OCI-LY3 (cell line): ENCODE measurements around the gene EPS8.

ENCODE experiments used
- H2AFZ ChIP-seq: fragments of 200-600, 300-600 bp; shearing (Covaris generic); 2 replicates; pipeline ENCODE4 v1.6.0; 2014; ENCODE audit warnings: antibody characterized with exemption, low read depth, low read length
- H3K27ac ChIP-seq: fragments of 200-600, 300-600 bp; sonication (generic); 2 replicates; pipeline ENCODE4 v1.5.1; 2014; ENCODE audit warnings: mild to moderate bottlenecking, low read length, moderate library complexity, mixed read lengths
- H3K27me3 ChIP-seq: fragments of 200-600, 300-600 bp; sonication (generic); 2 replicates; pipeline ENCODE4 v1.6.1; 2014; ENCODE audit warnings: low read depth, low read length, mixed read lengths
- H3K36me3 ChIP-seq: fragments of 200-600, 300-600 bp; sonication (generic); replicated peaks from 2 replicates; pipeline ENCODE3; 2014; ENCODE audit warnings: low read depth, low read length, mixed read lengths
- H3K4me1 ChIP-seq: fragments of 300-600, 200-600 bp; sonication (generic); 2 replicates; pipeline ENCODE4 v1.6.1; 2014; ENCODE audit warnings: low read length, mixed read lengths
- H3K4me2 ChIP-seq: fragments of 200-600, 300-600 bp; sonication (generic); 2 replicates; pipeline ENCODE4 v1.6.1; 2014; ENCODE audit warnings: low read length, mixed read lengths
- H3K4me3 ChIP-seq: fragments of 300-600, 200-600 bp; sonication (generic); 2 replicates; pipeline ENCODE4 v1.5.1; 2014; ENCODE audit warnings: antibody characterized with exemption, mild to moderate bottlenecking, low read length, moderate library complexity
- H3K79me2 ChIP-seq: fragments of 300-600, 200-600 bp; shearing (Covaris generic); 2 replicates; pipeline ENCODE4 v1.6.1; 2014; ENCODE audit warnings: mild to moderate bottlenecking, low read length, mixed read lengths
- H3K9ac ChIP-seq: fragments of 300-600, 200-600 bp; shearing (Covaris generic); 2 replicates; pipeline ENCODE4 v1.6.0; 2014; ENCODE audit warnings: mild to moderate bottlenecking, low read length, moderate library complexity
- H3K9me3 ChIP-seq: fragments of 200-600, 300-600 bp; shearing (Covaris generic); 2 replicates; pipeline ENCODE4 v1.6.1; 2014; ENCODE audit warnings: low read length, mixed read lengths; ENCODE audit not compliant: insufficient read depth
- H4K20me1 ChIP-seq: fragments of 200-600, 300-600 bp; sonication (generic); 2 replicates; pipeline ENCODE4 v1.6.1; 2016; ENCODE audit warnings: low read length, mixed read lengths; ENCODE audit not compliant: insufficient read depth
- EZH2phosphoT487 ChIP-seq: fragments of 200-600 bp; shearing (Covaris generic); IDR thresholded peaks from 2 replicates; pipeline ENCODE4 v1.6.1; 2018; ENCODE audit warnings: antibody characterized with exemption, mixed run types, low read depth
- TF ChIP-seq, protein P1 (sequence below): fragments of 200-600, 300-600 bp; sonication (generic); IDR thresholded peaks from 2 replicates; pipeline ENCODE4 v1.5.1; 2014; ENCODE audit warnings: antibody characterized with exemption, low read length, low read depth

The EPS8 gene

DNA sequence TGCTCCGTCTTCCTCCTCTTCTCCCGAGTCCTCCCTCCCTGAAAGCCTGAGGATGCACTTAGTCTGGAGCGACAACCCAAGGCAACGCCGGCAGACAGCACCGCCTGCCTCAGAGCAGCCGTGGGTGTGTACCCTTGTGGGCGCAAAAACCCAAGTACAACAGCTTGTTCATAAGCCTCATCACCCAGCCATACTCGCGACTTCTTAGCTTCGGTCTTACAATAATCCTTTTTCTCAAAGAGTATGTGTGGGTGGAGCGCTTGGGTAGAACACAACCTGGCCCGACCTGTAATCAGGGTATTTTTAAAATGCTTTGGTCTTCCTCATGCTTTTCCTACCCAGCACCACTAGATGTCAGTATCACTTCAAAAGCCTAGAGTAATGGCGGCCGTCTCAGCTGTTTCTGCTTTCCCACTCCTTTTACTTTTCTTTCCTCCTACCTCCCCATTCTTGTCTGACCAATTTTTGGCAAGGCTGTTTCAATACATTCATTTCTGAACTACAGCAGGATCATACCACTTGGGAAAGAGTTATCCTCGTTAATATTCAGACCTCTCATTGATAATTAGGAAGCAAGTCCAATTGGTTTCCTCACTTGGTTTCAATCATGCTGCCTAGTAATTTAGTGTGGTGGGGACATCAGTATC lies 198.9 kb downstream of the EPS8 start:
- Histone ChIP-seq H3K9ac (peak overlapping the region; percentile 44; the same call in 1 of the 2 replicates), H3K36me3 (peaks cover 34% of the 10 kb centered on the region), H3K4me2 (peak overlapping the region; percentile 79), H3K27ac (no peak overlapping the region), H3K79me2 (no peaks in the 10 kb centered on the region), H3K4me1 (peaks cover 8% of the 10 kb centered on the region), H3K9me3 (no peaks in the 10 kb centered on the region), H3K27me3 (no peaks in the 10 kb centered on the region), H3K4me3 (peak overlapping the region; percentile 71), H4K20me1 (no peaks in the 10 kb centered on the region), H2AFZ (peak overlapping the region; percentile 89)
- TF ChIP-seq, protein P1, sequence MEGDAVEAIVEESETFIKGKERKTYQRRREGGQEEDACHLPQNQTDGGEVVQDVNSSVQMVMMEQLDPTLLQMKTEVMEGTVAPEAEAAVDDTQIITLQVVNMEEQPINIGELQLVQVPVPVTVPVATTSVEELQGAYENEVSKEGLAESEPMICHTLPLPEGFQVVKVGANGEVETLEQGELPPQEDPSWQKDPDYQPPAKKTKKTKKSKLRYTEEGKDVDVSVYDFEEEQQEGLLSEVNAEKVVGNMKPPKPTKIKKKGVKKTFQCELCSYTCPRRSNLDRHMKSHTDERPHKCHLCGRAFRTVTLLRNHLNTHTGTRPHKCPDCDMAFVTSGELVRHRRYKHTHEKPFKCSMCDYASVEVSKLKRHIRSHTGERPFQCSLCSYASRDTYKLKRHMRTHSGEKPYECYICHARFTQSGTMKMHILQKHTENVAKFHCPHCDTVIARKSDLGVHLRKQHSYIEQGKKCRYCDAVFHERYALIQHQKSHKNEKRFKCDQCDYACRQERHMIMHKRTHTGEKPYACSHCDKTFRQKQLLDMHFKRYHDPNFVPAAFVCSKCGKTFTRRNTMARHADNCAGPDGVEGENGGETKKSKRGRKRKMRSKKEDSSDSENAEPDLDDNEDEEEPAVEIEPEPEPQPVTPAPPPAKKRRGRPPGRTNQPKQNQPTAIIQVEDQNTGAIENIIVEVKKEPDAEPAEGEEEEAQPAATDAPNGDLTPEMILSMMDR = peak; percentile 84
- no peak for TF ChIP-seq EZH2phosphoT487

DNA sequence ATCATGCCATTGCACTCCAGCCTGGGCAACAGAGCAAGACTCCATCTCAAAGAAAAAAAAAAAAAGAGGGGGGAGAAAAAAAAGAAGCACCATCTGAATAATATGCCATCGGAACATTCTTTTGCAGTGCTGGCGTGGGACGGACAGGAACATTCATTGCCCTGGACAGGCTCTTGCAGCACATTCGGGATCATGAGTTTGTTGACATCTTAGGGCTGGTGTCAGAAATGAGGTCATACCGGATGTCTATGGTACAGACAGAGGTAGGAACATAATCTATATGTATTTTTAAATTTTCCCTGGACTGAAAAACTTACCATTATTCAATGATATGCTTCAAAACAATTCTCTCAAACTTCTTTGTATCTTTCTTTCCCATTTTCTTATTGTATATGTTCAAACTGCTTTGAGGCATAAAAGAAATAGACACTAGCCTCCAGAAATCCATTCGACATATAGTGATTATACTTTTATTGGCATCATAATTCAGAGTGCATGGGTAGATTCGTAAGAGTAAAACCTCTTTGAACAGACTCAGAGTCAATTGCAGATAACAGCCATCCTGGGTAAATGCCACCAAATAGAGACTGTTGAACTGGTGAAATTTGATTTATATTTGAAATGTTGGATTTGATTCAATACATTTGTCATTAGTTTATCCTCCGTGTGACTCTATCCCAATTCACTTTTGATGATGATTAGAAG lies 199.7 kb downstream of the EPS8 start:
- Histone ChIP-seq H3K9me3 (no peaks in the 10 kb centered on the region), H3K27ac (no peak overlapping the region), H2AFZ (no peak overlapping the region), H3K9ac (no peak overlapping the region), H3K79me2 (no peaks in the 10 kb centered on the region), H3K4me3 (peak overlapping the region; percentile 71; the same call in 1 of the 2 replicates), H3K36me3 (peaks cover 35% of the 10 kb centered on the region), H4K20me1 (no peaks in the 10 kb centered on the region), H3K4me2 (peak overlapping the region; percentile 79), H3K27me3 (no peaks in the 10 kb centered on the region), H3K4me1 (peaks cover 8% of the 10 kb centered on the region)
- TF ChIP-seq EZH2phosphoT487 = no peak
- TF ChIP-seq, protein P1 = no peak

DNA sequence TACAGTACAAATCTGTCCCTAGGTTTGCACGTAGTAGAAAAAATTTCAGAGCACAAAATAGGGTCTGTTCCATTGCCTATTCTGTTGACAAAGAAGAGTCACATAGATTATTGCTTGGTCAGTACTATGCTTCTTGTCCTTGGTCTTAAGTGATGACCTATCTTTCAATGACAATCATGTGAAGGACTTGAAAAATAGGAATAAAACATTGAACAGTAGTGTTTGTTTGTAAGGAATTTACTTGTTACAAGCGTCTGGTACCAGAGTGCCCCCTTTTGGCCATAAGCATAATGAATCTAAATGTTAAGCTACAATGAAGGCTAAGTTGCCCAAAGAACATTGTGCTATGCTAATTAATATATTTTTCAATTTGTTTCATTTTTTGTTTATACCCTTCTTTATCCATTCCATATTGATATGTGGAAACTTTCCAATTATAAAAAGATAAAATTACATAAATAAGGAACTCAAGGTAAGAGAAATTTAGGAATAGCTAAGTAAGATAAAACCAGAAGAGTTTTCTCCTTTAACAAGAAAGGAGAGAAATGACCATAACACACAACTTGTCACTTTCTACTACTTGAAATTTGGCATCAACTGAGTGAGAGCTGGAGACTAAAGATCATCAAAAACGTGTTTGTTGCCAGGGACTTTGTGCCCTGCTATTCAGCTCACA lies 204.7 kb downstream of the EPS8 start:
- Histone ChIP-seq H3K36me3 (peaks cover 53% of the 10 kb centered on the region), H3K9me3 (no peaks in the 10 kb centered on the region), H3K4me3 (peak overlapping the region; percentile 56), H2AFZ (0 out of 2 replicates have a peak overlapping the region, but pooled peaks have one; percentile 43), H3K79me2 (no peaks in the 10 kb centered on the region), H3K4me1 (peaks cover 33% of the 10 kb centered on the region), H3K4me2 (peak overlapping the region; percentile 81), H3K27ac (peak overlapping the region; percentile 71), H4K20me1 (no peaks in the 10 kb centered on the region), H3K27me3 (no peaks in the 10 kb centered on the region), H3K9ac (peak overlapping the region; percentile 32)
- TF ChIP-seq, protein P1 = peak; percentile 85
- TF ChIP-seq EZH2phosphoT487 = no peak

DNA sequence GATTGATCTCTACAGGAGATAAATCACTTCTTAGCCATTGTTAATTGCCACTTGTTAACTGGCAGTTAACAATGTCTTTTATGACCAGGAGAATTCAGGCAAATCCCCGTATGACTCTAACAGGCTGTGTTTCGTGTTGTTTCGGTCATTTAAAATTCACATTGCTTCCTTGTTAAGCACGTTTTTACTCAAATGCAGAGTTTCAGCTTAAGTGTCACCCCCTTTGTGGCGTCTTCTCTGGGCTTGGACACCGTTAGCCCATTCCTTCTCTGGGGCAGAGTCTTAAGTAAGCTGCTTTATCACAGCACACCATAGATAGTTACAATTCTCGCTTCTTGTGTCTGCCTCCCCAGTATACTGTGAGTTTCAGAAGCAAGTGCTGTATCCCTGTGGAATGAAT lies 205.4 kb downstream of the EPS8 start:
- H3K27ac ChIP-seq = peak overlapping the region; percentile 71
- peak overlapping the region; percentile 32 for H3K9ac ChIP-seq
- no peaks in the 10 kb centered on the region for H4K20me1 ChIP-seq
- TF ChIP-seq EZH2phosphoT487 = no peak
- TF ChIP-seq, protein P1 = no peak
- H3K27me3 ChIP-seq = no peaks in the 10 kb centered on the region
- H3K36me3 ChIP-seq = peaks cover 60% of the 10 kb centered on the region
- H3K79me2 ChIP-seq = no peaks in the 10 kb centered on the region
- H2AFZ ChIP-seq = peak overlapping the region; percentile 43
- no peaks in the 10 kb centered on the region for H3K9me3 ChIP-seq
- peak overlapping the region; percentile 56 for H3K4me3 ChIP-seq
- H3K4me1 ChIP-seq = peaks cover 35% of the 10 kb centered on the region
- H3K4me2 ChIP-seq = peak overlapping the region; percentile 81
